Ovary (tissue), 9 donors: Measurements from ENCODE around the gene AHCTF1. TPM values are rescaled to one million over a fixed set of nuclear protein-coding genes. Genes with fewer than 3 reads are reported as not detected.

Source experiments
- DNase-seq, 5 donors: peaks; one replicate each; pipeline ENCODE4 v3.0.0-alpha.2; 2019 to 2020
- H3K27ac ChIP-seq, 2 donors: fragments of 200-600 bp; one replicate each; pipeline versions ENCODE4 v1.5.1 to v1.8.0; 2019 to 2022
- H3K27me3 ChIP-seq: fragments of 200-600 bp; one replicate; pipeline ENCODE4 v1.8.0; 2022
- H3K36me3 ChIP-seq: fragments of 200-600 bp; sonication (generic); one replicate; pipeline ENCODE4 v1.5.1; 2019
- H3K4me1 ChIP-seq: one replicate; pipeline ENCODE4 v1.8.1; 2013; ENCODE audit warnings: mild to moderate bottlenecking, moderate library complexity; ENCODE audit not compliant: insufficient read depth
- H3K4me3 ChIP-seq: fragments of 200-600 bp; sonication (generic); one replicate; pipeline ENCODE4 v1.5.1; 2017
- H3K9me3 ChIP-seq, 2 donors: fragments of 200-600 bp in 1 of 2; sonication (generic) in 1 of 2; one replicate each; pipeline versions ENCODE4 v1.5.1 to v1.8.1; 2013 to 2019; ENCODE audit warnings: mild to moderate bottlenecking in 1 of 2, moderate library complexity in 1 of 2
- EP300 ChIP-seq: sonication (generic); formaldehyde crosslinking; IDR thresholded peaks from one replicate; pipeline ENCODE4 v1.6.1; 2017; ENCODE audit warnings: antibody characterized with exemption
- POLR2A ChIP-seq: fragments of 450-650 bp; IDR thresholded peaks from one replicate; pipeline ENCODE4 v1.6.1; 2017; ENCODE audit warnings: antibody characterized with exemption, mild to moderate bottlenecking, moderate library complexity
- WGBS, 3 donors: extraction: QIAGEN DNeasy Blood & Tissue Kit in 1 of 3; methylation state at CpG; one replicate each; pipeline versions ENCODE4 v1.1.5 to v1.1.7; 2013 to 2017; 5-methylcytosine and 5-hydroxymethylcytosine counted together
- intact Hi-C, 4 donors: fragments of 100-400 bp; cut with DNase I; formaldehyde crosslinking; loops; one replicate each; pipeline versions ENCODE4 v1.11.0 to v1.15.1; 2022 to 2023
- polyA plus RNA-seq, 2 donors: library from polyadenylated mRNA; stranded (reverse); fragments of 200-250 nt in 1 of 2; fragments of 350-450 nt in 1 of 2; fragmentation: Illumina TruSeq in 1 of 2; extraction: RNeasy Lipid Tissue Mini Kit (QIAGEN cat#74804) in 1 of 2; gene quantifications; one replicate each; pipeline ENCODE4 v1.2.3, GENCODE V29; 2013 to 2014
- total RNA-seq, 7 donors: library from RNA; depleted of rRNA in 2 of 7; stranded (reverse); fragments of >200 nt in 2 of 7; fragmentation: NEBNext Ultra II Directional in 3 of 7; extraction: Animal tissue kit (Norgen Biotek cat#: 25700) in 3 of 7; gene quantifications; one replicate each; pipeline versions ENCODE4 v1.1.0 to v1.2.4, GENCODE V29; 2016 to 2023
- TF ChIP-seq, protein P1 (sequence below), 3 donors: fragments of 450-650 bp in 2 of 3; fragments of 200-600 bp in 1 of 3; IDR thresholded peaks; one replicate each; pipeline versions ENCODE4 v1.5.1 to v1.8.0; 2016 to 2022; ENCODE audit warnings: antibody characterized with exemption in 3 of 3, mild to moderate bottlenecking in 1 of 3
- donor health status: DM: no; HTN: no; CAD: no; lungs with moderate emphysema.
- donor health status: DM: no; HTN: no; CAD: no.
- donor health status: Bipolar disorder and iron deficiency.
- donor health status: DM: yes; HTN: yes; CAD: no.
- donor health status: DM: no; HTN: no; CAD: no.
- donor health status: DM: yes; HTN: yes; CAD: no.

AHCTF1 gene
- total and polyA plus RNA-seq, 9 donors: 18.8 to 60.4 (median 47.2) TPM

DNA sequence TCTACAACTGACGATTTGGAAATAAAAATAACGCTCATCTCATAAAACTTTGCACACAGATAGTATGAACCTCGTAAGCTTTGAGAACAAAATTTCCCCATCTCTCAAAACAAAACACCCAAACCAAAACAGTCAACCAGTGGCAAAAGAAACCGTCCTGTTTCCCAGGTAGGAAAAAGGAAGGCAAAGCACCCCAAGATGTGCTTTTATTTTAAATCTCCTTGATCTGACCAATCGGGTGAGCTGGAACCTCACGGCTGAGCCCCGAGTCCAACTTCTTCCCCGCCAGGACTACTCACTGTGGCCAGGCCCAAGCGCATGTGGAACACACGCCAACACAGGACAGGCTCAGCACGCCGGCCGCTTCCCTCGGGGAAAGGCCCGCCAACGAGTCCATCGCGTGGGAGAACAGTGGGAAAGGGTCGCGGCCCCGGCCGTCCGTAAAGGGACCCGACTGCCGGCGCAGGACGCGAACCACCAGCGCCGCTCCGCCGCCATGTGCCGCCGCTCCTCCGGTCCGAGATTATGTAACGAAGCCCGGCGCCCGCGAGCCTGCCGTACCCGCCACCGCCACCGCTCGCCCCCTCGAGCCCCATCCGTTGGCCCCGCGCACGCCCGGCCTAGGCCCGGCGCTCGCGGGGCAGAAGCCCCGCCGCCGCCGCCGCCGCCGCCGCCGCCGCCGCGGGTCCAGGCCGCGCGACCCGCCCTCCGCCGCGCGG, 759 bp downstream of the AHCTF1 start:
- H3K27ac ChIP-seq: peak overlapping the region; percentile 95 to 96

GRCh38 chr1:246925997-246926626, 5.6 kb downstream of the AHCTF1 start:
- H3K36me3 ChIP-seq: no peaks in the 10 kb centered on the region
- H3K27me3 ChIP-seq: no peaks in the 10 kb centered on the region
- no peak overlapping the region for H3K27ac ChIP-seq
- 96 to 97% (median 96%) methylated on average over 6 of the region's 6 CpGs for WGBS, 3 donors
- H3K4me1 ChIP-seq: peaks cover 14% of the 10 kb centered on the region
- TF ChIP-seq, protein P1, sequence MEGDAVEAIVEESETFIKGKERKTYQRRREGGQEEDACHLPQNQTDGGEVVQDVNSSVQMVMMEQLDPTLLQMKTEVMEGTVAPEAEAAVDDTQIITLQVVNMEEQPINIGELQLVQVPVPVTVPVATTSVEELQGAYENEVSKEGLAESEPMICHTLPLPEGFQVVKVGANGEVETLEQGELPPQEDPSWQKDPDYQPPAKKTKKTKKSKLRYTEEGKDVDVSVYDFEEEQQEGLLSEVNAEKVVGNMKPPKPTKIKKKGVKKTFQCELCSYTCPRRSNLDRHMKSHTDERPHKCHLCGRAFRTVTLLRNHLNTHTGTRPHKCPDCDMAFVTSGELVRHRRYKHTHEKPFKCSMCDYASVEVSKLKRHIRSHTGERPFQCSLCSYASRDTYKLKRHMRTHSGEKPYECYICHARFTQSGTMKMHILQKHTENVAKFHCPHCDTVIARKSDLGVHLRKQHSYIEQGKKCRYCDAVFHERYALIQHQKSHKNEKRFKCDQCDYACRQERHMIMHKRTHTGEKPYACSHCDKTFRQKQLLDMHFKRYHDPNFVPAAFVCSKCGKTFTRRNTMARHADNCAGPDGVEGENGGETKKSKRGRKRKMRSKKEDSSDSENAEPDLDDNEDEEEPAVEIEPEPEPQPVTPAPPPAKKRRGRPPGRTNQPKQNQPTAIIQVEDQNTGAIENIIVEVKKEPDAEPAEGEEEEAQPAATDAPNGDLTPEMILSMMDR (IDR thresholded peaks at IDR 0.05): no peak
- TF ChIP-seq POLR2A: no peak
- no peak for TF ChIP-seq EP300
- no peaks in the 10 kb centered on the region for H3K9me3 ChIP-seq
- H3K4me3 ChIP-seq: no peak overlapping the region
- DNase-seq: no peak
- intact Hi-C loops: no loop called here

More for the DNA sequence above, 759 bp downstream of the AHCTF1 start:
- Histone ChIP-seq H3K27me3 (no peaks in the 10 kb centered on the region), H3K36me3 (no peaks in the 10 kb centered on the region), H3K4me1 (peaks cover 9% of the 10 kb centered on the region), H3K9me3 (no peaks in the 10 kb centered on the region), H3K4me3 (peak overlapping the region; percentile 66)
- intact Hi-C loops: no loop called here
- no peak for TF ChIP-seq EP300
- no peak for TF ChIP-seq POLR2A
- TF ChIP-seq, protein P1 (IDR thresholded peaks at IDR 0.05): no peak
- 0 to 1% (median 0%) methylated on average over 63 to 76 of the region's 76 CpGs for WGBS, 3 donors
- peak; percentile 62 to 74 (median 67) for DNase-seq

DNA sequence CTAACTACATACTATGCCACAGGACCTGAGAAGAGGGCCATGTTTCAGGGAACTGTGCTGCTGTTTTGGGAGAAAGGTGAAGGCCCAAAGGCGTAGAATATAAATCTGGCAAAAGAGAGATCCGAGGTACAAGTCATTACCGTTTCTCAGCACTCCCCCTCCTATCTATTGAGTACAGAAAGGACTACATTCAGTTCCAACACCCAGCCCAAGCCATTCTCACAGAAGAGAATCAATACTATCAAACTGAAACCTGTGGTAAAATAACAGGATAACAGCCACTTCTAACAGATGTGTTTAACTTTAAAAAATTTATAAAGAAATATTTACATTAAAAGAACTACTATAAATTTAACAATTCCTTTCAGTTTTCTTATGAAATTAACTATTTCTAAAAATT, 7.8 kb downstream of the AHCTF1 start:
- intact Hi-C loops: no loop called here
- Histone ChIP-seq H3K36me3 (no peaks in the 10 kb centered on the region), H3K27ac (no peak overlapping the region), H3K27me3 (no peaks in the 10 kb centered on the region), H3K4me1 (peaks cover 12% of the 10 kb centered on the region), H3K4me3 (no peak overlapping the region), H3K9me3 (no peaks in the 10 kb centered on the region)
- TF ChIP-seq, protein P1 (IDR thresholded peaks at IDR 0.05): no peak
- TF ChIP-seq EP300: no peak
- TF ChIP-seq POLR2A: no peak
- DNase-seq: no peak
- WGBS, 3 donors: 23 to 40% (median 36%) methylated on average over 3 of the region's 3 CpGs

DNA sequence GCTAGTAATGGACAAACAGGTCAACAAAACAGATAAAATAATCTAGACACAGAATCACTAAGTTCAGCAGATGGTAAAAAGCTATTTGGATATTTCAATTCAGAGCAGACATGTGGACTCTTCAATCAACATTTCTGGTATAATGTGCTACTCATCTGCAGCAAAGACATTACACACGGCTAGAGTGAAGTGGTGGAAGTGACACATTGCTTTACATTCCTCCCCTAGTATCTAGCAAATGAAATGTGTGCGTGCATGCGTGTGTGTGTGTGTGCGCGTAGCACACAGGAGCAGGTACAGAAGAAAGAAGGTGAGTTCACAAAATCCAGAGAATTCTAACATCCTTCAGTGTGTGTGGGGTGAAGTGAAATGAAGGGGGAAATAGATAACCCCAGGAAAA, 8.3 kb downstream of the AHCTF1 start:
- DNase-seq: no peak
- Histone ChIP-seq H3K9me3 (no peaks in the 10 kb centered on the region), H3K27me3 (no peaks in the 10 kb centered on the region), H3K36me3 (no peaks in the 10 kb centered on the region), H3K4me3 (no peak overlapping the region), H3K4me1 (peaks cover 12% of the 10 kb centered on the region), H3K27ac (no peak overlapping the region)
- TF ChIP-seq POLR2A (no peak), EP300 (no peak)
- TF ChIP-seq, protein P1 (IDR thresholded peaks at IDR 0.05): no peak
- 82 to 87% (median 84%) methylated on average over 5 of the region's 5 CpGs for WGBS, 3 donors
- intact Hi-C loops: no loop called here
